ENCODE results near the gene SPRY1. TPM values are rescaled to one million over a fixed set of nuclear protein-coding genes. Genes with fewer than 3 reads are reported as not detected.

Gene SPRY1
- total RNA-seq, 4 donors from 2014 or later: 216 to 444 (median 274) TPM

DNA sequence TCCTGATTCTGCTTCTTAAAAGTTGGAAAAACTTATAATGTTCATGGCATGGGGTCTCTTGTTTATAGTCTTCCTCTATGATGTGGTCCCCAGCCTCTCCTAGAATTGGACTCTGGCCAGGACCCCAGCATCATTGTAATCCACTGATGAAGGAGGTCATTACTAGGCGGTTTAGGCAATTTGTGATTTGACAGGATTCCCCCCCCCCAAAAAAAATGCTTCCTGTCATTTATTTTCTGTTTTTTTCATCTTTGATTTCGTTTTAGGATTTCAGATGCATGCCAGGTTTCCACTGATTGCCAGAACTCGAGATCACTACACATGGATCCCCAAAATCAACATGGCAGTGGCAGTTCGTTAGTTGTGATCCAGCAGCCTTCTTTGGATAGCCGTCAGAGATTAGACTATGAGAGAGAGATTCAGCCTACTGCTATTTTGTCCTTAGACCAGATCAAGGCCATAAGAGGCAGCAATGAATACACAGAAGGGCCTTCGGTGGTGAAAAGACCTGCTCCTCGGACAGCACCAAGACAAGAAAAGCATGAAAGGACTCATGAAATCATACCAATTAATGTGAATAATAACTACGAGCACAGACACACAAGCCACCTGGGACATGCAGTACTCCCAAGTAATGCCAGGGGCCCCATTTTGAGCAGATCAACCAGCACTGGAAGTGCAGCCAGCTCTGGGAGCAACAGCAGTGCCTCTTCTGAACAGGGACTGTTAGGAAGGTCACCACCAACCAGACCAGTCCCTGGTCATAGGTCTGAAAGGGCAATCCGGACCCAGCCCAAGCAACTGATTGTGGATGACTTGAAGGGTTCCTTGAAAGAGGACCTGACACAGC is 4.9 kb downstream of the SPRY1 start:
- WGBS, 2 donors: 20 to 43% methylated on average over 9 of the region's 9 CpGs
- no peak overlapping the region for H3K4me3 ChIP-seq (ENCODE audit: low read depth, poor library complexity, severe bottlenecking)
- intact Hi-C loops (cut with DNase I; ENCODE audit: low total_unique reads): no loop called here
- TF ChIP-seq POLR2A (IDR thresholded peaks at IDR 0.05) (no peak), CTCF (IDR thresholded peaks at IDR 0.05) (no peak)
- DNase-seq (ENCODE audit: low spot score in 2 of 2): no peak

GRCh38 chr4:123402121-123402465 is 5.5 kb downstream of the SPRY1 start:
- no peak for DNase-seq (ENCODE audit: low spot score in 2 of 2)
- H3K4me3 ChIP-seq (ENCODE audit: low read depth, poor library complexity, severe bottlenecking): no peak overlapping the region
- WGBS, 2 donors: 35 to 52% methylated on average over 3 of the region's 3 CpGs
- TF ChIP-seq CTCF (IDR thresholded peaks at IDR 0.05) (no peak), POLR2A (IDR thresholded peaks at IDR 0.05) (no peak)
- intact Hi-C loops (cut with DNase I; ENCODE audit: low total_unique reads): no loop called here

GRCh38 chr4:123403080-123403604 is 6.5 kb downstream of the SPRY1 start:
- no peak for TF ChIP-seq POLR2A (IDR thresholded peaks at IDR 0.05)
- TF ChIP-seq CTCF (IDR thresholded peaks at IDR 0.05): no peak
- intact Hi-C loops (cut with DNase I; ENCODE audit: low total_unique reads): no loop called here
- DNase-seq (ENCODE audit: low spot score in 2 of 2): no peak
- H3K4me3 ChIP-seq (ENCODE audit: low read depth, poor library complexity, severe bottlenecking): no peak overlapping the region
- 65 to 75% methylated on average over 3 of the region's 3 CpGs for WGBS, 2 donors

GRCh38 chr4:123404533-123404932 is 7.9 kb downstream of the SPRY1 start:
- H3K4me3 ChIP-seq (ENCODE audit: low read depth, poor library complexity, severe bottlenecking): no peak overlapping the region
- TF ChIP-seq CTCF (IDR thresholded peaks at IDR 0.05): no peak
- TF ChIP-seq POLR2A (IDR thresholded peaks at IDR 0.05): no peak
- 50 to 57% methylated on average over 4 of the region's 4 CpGs for WGBS, 2 donors

DNA sequence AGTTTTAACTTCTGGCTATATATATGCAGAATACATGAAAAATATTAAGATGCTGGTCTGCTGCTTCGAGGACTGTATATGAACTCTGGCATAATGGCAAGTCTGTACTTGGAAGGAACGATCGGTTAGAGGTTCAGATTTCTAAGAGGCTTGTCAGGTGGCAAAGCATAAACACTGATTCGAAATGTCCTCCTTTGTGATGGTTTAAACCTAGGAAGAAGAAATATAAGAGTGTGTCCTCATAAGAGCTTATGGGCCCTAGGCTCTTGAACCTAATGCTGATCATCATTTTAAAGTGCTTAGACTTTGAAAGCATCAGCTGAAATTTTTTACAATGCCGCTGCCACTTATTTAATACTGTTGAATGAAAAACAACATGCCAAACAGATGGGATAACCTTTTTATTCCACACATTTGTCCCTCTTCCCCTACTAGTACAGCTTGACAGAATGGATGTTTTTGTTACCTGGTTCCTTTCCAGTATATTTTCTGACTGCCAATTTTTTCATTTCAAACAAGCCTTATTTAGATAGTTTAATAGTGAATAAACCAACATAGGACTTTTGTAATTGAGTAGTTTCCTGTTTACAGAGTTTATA is 8.8 kb downstream of the SPRY1 start:
- intact Hi-C loops (cut with DNase I; ENCODE audit: low total_unique reads): no loop called here
- 24 to 33% methylated on average over 5 of the region's 5 CpGs for WGBS, 2 donors
- no peak overlapping the region for H3K4me3 ChIP-seq (ENCODE audit: low read depth, poor library complexity, severe bottlenecking)
- DNase-seq (ENCODE audit: low spot score in 2 of 2): no peak
- TF ChIP-seq POLR2A (IDR thresholded peaks at IDR 0.05): no peak
- TF ChIP-seq CTCF (IDR thresholded peaks at IDR 0.05): no peak

More at GRCh38 chr4:123404533-123404932, 7.9 kb downstream of the SPRY1 start:
- intact Hi-C loops (cut with DNase I; ENCODE audit: low total_unique reads): no loop called here
- no peak for DNase-seq (ENCODE audit: low spot score in 2 of 2)

All from lower leg skin (tissue), 4 donors.